Stimulated activated CD4-positive, alpha-beta T cell treated with anti-CD3 and anti-CD28 coated beads, Interleukin-1b, Interleukin-23, amount 100 ng/mL, for 24 hours (primary cell): Measurements from ENCODE around the gene NUDT9.
"Not testable (repeated sequence)": the region's sequence is repeated elsewhere in the genome, so short reads cannot be mapped to it uniquely, and the experiment has no call there.

ENCODE experiments used
- DNase-seq, 4 experiments: peaks; one replicate each; pipeline ENCODE4 v3.0.0-alpha.2; 2020; ENCODE audit warnings: low read depth in 4 of 4, low spot score in 1 of 4

Gene NUDT9

DNA sequence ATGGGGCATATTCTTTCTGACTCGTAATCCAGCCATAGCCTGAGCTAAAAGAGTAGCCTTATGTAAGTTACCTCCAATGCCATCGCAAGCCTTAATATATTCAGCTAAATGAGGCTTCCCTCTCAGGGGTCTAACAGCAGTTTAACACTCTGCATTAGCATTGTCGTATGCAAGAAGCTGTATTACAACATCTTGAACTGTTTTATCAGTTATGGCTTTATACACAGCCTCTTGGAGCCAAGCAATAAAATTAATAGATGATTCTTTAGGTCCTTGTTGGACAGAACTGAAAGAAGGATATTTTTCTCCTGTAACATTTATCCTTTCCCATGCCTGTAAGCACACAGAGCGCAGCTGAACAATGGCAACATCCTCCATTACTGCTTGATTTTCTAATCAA is 15.5 kb upstream of the NUDT9 start:
- not testable (repeated sequence) for DNase-seq

DNA sequence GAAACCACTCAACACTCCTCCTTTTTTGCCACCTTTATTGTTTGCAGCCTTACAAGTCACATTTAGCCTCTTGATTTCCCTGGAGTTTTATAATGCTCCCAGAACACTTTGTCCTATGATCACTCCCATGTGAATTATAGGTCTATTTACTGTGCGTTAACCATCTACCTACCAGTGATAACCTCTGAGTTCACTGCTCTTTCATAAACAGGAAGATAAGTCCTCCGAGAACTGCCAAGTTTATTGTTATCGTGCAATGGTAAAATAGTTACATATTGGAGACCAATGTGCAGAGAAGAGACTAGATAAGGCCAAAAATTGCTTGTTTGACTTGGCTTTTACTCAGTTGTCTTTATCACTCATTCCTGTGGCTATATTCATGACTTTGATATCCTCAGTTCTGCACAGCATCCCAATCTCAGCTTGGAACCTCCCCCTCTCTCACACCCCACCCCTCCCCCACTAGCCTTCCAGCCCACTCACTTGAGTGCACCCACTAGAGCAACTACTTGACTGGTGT is 12.9 kb upstream of the NUDT9 start:
- no peak for DNase-seq

DNA sequence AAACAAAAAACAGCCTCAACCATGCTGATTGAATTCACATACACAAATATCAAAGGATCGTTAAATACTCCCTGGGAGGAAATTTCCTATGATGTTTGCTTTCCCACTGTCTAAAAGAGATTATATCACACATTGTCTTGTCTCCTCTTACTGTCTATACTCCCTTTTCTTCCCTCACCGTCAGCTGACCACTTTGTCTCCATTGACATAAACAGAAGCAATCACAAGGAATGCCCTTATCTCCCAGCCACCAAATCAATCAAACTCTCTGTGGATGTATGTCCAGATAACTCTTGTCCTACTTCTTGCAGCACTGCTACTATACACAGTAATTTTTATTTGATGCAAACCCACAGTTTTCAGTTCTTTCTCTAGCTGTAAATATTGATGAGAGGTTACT is 12.2 kb upstream of the NUDT9 start:
- no peak for DNase-seq

DNA sequence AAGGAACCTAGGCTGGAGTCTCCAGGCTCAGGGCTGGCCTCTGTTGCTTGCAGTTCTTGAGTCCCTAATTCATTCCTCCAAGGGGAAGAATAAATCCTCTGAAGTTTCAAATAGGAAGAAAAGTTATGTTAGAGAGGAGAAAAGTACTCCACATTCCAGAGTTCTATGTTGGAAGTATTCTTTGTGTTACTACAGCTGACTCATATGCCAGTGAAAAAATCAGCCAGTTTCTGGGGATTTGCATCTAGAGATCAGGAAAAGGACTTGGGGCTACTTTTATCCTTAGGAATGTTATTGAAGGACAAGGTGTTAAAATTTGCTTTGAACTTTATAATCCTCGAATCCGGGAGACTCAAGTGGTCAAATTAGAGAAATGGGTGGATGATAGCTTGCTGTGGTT is 11.7 kb upstream of the NUDT9 start:
- no peak for DNase-seq

DNA sequence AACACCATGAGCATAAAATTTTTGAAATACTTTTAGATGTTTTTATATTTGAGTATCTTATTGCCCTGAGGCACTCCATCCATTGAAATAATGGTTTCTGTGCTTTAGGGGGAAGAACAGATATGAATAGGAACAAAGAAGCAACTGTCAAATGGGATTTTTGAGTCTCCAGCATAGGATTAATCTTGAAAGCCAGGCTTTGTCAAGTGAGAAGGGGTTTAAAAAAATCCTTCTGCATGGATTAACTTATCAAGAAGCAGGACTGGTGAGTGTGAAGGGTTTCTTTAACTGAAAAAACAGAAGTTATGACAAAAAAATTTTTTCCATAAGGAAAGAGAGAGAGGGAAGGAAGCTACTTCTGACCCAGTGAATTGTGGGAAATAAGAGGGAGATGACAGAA is 7.6 kb upstream of the NUDT9 start:
- DNase-seq, result no peak

DNA sequence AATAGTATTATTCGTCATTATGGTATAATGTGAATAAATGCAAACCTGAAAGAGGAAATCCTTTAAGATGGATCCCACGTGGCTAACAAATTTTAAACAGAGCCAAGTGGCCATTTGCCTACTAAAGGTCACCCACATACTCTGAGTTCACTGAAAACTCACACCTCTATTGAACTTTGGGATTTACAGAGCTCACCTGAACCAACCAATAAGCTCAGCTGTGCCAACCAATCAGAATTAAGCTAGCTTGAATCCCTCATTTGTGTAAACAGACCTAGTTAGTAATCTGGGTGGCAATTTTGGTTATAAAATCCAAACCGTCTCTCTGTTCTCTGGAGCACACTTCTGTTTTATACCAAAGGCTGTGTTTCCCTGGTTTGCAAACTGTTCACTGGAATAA is 5.4 kb upstream of the NUDT9 start:
- no peak for DNase-seq

DNA sequence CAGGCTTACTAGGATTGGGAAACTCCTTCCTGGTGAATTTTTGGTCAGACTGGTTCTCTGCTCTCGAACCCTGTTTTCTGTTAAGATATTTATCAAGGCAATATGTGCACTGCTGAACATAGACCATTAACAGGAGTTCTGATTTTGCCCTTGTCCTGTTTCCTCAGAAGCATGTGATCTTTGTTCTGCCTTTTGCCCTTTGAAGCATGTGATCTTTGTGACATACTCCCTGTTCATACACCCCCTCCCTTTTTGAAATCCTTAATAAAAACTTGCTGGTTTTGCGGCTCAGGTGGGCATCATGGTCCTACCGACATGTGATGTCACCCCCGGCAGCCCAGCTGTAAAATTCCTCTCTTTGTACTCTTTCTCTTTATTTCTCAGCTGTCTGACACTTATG is 4.0 kb upstream of the NUDT9 start:
- DNase-seq, result not testable (repeated sequence)

DNA sequence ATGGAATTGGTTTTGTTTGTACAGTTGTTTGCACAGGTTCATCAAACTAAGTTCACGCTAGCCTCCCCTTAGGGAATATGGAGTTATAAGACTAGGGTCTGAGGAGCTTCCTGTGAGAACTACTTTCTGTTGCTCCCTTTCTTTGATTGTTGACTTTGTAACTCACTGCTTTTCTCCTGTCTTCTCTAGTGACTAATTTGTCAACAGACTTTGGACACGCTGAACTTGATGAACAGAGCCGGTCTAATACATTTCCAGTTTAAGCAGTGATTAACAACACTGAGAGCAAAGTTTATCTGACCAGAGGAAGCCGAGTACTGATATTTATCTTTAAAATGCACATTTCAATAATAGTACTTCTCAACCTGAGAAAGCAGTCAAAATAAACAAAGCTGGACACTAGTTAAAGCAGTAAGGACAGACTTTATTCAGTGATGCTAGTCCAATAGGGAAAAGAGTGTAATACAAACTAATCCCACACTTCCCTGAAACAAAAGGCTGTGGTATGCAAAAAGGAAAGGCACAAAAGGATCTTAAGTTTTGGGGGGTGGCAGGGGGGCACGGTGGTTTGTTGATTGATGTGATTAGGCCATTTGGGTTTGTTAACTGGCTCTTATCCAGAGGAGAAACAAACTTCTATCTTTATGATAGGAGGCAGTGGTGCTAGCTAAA is 2.7 kb upstream of the NUDT9 start:
- DNase-seq, result no peak

DNA sequence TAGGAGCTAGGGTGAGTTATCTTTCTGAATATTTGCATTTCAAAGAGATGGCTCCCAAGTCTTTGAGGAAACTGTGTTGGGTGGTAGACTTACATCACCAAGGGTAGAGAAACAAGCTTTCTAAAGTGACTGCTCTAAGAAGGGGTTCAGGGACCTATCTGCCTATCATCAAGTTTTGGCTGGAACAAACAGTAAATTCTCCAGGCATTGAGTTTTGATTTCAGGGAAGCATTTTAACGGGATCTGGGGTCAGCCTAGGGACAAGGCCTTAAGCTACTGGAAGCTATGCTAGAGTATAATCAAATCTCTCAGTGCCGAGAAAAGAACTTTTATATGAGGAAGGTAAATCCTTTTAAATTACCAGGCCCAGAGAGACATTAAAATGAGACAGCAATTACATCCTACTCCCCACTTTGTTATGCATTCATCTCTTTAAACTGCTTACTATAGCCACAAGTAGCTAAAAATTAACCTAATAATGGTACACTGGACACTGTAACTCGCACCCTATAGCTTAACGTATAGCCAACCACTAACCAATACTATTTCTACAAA is 2.0 kb upstream of the NUDT9 start:
- no peak for DNase-seq

DNA sequence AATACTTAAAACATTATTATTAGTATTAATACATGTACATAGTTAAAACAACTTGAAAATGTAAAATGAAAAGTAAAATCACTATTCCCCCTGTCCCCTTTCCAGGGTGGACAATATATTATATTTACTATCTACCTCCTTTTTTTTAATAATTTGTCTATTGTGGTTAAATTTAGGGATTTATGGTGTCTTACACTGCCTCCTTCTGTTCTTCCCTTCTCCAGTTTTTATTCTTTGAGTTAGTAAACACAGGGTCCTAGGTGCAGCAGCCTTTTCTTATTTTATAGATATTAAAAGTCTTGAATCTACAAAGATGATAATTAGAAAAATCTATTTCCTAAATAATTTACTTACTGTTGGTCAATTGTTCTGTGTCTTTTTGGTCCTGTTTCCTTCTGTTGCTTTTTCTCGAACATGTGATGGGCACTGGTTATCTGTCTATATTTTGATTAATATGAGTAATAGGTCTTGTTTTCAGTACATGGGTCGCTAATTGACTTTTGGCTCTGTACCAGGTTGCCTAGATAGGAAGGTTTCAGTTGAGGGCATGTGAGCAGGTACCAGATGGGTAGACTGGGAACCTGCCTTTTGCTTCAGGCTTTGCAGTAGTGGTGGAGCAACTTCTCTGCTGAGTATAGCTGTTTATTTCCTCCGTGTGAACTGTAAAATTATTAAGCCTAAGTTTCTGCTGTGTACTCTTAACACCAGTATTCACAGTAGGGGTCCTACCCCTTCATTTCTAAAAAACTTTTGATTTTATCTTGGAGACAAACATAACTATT is 1.1 kb downstream of the NUDT9 start:
- no peak for DNase-seq

DNA sequence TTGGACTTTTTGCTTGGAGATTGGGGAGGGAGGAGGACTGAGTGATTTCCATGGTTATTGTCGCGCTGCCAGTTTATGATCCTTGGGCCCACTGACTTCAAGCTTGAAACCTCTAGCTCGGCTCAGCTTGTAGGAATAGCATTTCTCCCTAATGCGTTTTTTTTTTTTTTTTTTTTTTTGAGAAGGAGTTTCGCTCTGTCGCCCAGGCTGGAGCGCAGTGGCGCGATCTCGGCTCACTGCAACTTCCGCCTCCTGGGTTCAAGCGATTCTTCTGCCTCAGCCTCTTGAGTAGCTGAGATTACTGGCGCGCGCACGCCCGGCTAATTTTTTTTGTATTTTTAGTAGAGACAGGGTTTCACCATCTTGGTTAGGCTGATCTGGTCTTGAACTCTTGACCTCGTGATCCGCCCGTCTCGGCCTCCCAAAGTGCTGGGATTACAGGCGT is 1.7 kb downstream of the NUDT9 start:
- DNase-seq, result not testable (repeated sequence)

DNA sequence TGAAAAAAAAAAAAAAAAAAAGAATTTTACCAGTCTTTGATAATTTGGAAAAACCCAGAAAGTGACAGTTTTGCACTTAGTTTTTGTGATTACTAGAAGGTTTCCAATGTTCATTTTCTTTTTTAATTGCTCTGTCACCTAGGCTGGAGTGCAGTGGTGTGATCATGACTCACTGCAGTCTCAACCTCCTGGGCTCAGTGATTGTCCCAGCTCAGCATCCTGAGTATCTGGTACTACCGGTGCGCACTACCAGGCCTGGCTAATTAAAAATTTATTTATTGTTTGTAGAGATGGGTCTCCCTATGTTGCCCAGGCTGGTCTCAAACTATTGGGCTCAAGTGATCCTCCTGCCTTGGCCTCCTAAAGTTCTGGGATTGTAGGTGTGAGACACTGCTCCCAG is 3.3 kb downstream of the NUDT9 start:
- no peak for DNase-seq

DNA sequence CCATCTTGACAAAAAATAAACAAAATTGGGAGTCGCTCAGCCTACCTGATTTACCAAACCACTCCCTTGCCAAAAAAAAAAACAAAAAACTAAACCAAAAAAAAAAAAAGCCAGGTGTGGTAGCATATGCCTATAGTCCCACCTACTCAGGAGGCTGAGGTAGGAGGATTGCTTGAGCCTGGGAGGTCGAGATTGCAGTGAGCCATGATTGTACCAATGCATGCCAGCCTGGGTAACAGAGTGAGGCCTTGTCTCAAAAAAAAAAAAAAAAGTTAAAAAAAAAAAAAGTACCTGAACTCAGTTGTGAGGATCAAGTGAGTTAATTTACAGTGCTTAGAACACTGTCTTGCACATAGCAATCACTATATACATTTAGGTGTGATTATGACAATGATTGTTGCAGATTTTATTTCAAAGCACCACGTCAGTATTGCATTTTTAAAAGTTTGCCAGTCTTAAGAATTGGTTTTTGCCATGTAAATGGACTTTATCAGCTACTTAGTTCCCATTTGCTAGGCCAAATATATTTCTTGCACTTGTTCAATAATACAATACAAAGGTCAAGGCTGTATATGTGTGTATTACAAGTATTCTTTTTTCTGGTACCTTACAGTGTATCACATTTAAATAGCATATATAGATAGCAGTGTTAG is 4.6 kb downstream of the NUDT9 start:
- no peak for DNase-seq

DNA sequence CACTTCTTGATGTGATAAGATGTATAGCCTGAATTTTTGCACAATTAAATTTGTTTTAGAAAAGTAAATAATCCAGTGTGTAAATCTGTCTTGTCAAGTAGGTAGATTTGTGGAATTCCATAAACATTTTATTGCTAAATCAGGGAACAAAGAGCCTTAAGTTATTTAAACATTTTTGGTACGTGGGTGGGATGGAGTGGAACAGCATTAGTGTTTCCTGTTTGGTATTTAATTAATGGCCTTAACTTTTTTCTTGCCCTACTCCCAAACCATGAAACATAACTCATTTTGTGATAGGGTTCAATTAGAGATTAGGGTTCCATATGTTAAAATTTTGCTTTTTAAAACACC is 5.1 kb downstream of the NUDT9 start:
- DNase-seq, result no peak

DNA sequence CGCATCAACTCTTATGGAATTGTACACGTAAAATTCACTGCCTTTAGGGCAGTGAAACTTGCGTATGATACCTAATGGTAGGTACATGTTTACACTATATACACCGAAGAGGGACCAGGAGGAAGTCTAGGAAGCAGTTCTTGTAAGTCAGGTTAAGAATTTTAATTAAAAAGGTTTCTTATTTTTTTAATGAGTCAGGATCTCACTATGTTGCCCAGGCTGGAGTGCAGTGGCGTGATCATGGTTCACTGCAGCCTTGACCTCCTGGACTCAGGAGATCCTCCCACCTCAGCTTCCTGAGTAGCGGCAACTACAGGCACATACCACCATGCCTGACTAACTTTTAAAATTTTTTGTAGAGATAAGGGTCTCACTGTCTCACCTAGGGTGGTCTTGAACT is 6.6 kb downstream of the NUDT9 start:
- DNase-seq, result no peak

DNA sequence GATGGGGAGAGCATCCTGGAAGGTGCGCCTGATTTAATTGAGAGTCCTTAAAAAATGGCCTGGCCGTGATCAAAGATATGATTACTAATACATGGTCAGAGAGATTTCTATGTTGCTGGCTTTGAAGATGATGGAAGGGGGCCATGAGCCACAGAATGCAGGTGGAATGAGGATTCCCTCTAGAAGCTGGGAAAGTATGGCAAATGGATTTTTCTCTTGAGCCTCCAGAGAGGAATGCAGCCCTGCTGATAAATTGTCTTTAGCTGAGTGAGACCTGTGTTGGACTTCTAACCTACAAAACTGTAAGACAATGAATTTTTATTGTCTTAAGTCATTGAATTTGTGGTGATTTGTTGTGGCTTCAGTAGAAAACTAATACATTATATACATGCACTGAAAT is 7.7 kb downstream of the NUDT9 start:
- no peak for DNase-seq

DNA sequence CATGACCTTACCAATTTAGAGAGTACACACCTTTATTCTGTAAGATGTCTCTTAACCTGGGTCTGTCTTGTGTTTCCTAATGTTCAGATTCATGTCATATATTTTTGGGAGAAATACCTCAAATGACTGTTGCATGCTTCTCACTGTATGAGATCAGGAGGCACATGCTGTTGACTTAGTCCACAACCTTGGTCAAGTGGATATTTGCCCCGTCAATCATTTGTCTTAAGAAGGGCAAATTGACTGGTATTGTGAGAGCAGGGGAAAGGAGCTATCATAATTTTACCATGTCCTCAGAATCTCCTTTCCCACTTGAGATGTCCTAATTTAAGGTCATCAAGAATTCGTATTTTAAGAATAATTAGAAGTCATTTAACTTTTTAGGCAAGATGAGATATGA is 11.0 kb downstream of the NUDT9 start:
- DNase-seq, result no peak

DNA sequence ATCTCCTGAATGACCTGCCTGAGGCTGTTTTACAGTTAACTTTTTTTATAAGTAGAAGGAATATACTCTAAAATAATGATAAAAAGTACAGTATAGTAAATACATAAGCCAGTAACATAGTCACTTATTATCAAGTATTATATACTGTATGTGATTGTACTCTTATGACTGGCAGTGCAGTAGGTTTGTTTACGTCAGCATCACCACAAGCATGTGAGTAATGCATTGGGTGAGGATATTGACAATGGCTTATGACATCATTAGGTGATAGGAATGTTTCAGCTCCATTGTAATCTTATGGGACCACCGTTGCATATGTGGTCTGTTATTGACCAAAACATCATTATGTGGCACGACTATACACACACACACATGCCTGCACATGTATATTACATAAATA is 20.5 kb downstream of the NUDT9 start:
- DNase-seq, result no peak

DNA sequence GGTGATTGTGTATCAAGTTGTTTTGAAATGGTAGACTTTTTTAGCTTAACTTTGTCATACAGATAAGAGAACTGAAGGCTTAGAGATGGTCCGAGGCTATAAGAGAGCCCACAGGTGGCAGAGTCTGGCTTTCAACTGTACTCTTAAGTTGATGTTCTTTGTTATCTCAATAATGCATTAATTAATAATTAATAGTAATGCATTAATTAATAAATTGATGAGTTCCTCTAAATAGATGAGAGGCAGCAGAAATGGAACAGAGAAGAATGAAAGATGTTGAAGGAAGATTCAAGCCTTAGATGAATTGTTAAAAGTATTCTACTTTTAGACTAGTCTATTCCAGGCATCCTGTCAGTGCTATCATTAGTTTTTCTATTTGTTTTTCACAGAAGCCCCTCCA is 22.4 kb downstream of the NUDT9 start:
- no peak for DNase-seq

DNA sequence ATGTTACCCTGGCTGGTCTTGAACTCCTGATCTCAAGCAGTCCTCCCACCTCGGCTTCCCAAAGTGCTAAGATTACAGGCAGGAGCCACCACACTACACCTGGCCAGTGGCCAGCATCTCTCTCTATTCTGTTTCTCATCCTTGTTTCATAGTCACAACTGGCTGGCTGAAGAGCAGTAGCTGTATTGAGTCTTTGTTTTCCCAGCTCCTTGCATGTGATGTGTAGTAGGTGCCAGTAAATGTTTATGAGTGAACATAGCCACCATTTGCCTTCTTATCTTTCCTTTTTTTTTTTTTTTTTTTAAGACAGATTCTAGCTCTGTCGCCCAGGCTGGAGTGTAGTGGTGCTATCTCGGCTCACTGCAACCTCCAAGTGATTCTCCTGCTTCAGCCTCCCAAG is 23.6 kb downstream of the NUDT9 start:
- DNase-seq, result no peak

DNA sequence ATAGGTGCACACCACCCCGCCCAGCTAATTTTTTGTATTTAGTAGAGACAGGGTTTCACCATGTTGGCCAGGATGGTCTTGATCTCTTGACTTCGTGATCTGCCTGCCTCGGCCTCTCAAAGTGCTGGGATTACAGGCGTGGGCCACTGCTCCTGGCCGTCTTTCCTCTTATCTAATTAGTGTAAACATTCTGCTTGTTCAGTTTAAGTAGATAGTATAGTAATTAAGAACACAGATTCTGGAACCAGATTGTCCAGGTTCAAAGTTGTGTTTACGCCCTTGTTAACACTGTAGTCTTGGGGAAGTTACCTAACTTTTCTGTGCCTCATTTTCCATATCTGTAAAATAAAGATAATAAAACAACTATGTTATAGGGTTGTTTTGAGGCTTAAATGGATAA is 24.0 kb downstream of the NUDT9 start:
- DNase-seq, result not testable (repeated sequence)

DNA sequence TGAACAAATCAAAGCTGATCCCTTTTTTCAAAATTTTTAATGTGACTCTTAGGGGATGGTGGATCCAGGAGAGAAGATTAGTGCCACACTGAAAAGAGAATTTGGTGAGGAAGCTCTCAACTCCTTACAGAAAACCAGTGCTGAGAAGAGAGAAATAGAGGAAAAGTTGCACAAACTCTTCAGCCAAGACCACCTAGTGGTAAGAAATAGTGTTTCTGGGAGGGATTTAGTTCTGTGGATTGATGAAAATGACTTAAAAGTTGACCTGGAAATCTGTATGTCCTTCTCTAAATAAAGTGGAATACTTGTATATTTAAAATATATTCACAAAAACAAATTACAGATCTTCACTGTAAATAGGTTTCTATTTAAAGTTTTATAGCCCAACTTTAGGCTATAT is 29.2 kb downstream of the NUDT9 start:
- DNase-seq, result no peak
